SK-N-SH treated with all-trans-retinoic acid at 6 μM for 48 hours (cell line): Measurements from ENCODE around the gene CGB2.

ENCODE experiments used
- ATAC-seq: fragments of 200-7000 bp; cut with Tn5 transposase; 3 replicates; pipeline ENCODE4 v1.9.1; 2020; ENCODE audit warnings: mild to moderate bottlenecking, moderate library complexity
- ARNTL ChIP-seq: fragments of 450-650 bp; formaldehyde crosslinking; IDR thresholded peaks from 2 replicates; pipeline ENCODE4 v1.5.0; 2020; ENCODE audit warnings: low read depth, mild to moderate bottlenecking, moderate library complexity, borderline replicate concordance
- BACH2 ChIP-seq: fragments of 250-450 bp; sonication (Bioruptor Pico); IDR thresholded peaks from 2 replicates; pipeline ENCODE4 v1.9.0; 2021; ENCODE audit warnings: mild to moderate bottlenecking, borderline replicate concordance
- CSDC2 ChIP-seq: fragments of 250-450 bp; sonication (Bioruptor Pico); IDR thresholded peaks from 2 replicates; pipeline ENCODE4 v1.5.0; 2020; ENCODE audit warnings: mild to moderate bottlenecking, moderate library complexity
- ESRRG ChIP-seq: fragments of 250-450 bp; sonication (Bioruptor Pico); IDR thresholded peaks from 2 replicates; pipeline ENCODE4 v1.6.1; 2021; ENCODE audit warnings: mild to moderate bottlenecking
- GLIS3 ChIP-seq: fragments of 250-450 bp; sonication (Bioruptor Pico); IDR thresholded peaks from 2 replicates; pipeline ENCODE4 v1.5.0; 2020; ENCODE audit warnings: mild to moderate bottlenecking, moderate library complexity
- OSR1 ChIP-seq: fragments of 250-450 bp; sonication (Bioruptor Pico); IDR thresholded peaks from 2 replicates; pipeline ENCODE4 v1.8.0; 2022; ENCODE audit warnings: moderate library complexity, mild to moderate bottlenecking, inconsistent platforms
- PPARA ChIP-seq: fragments of 250-450 bp; sonication (Bioruptor Pico); IDR thresholded peaks from 2 replicates; pipeline ENCODE4 v1.5.0; 2020; ENCODE audit warnings: mild to moderate bottlenecking, borderline replicate concordance
- RARB ChIP-seq: fragments of 250-450 bp; sonication (Bioruptor Pico); IDR thresholded peaks from 2 replicates; pipeline ENCODE4 v1.8.0; 2021; ENCODE audit warnings: mild to moderate bottlenecking, moderate library complexity
- SNAI2 ChIP-seq: fragments of 250-450 bp; sonication (Bioruptor Pico); IDR thresholded peaks from 2 replicates; pipeline ENCODE4 v1.5.0; 2020; ENCODE audit warnings: mild to moderate bottlenecking, moderate library complexity
- TCF4 ChIP-seq: fragments of 250-450 bp; sonication (Bioruptor Pico); IDR thresholded peaks from 2 replicates; pipeline ENCODE4 v1.8.0; 2021; ENCODE audit warnings: mild to moderate bottlenecking, moderate library complexity, borderline replicate concordance
- TOX ChIP-seq: fragments of 250-450 bp; sonication (Bioruptor Pico); IDR thresholded peaks from 2 replicates; pipeline ENCODE4 v1.8.0; 2021; ENCODE audit warnings: mild to moderate bottlenecking, moderate library complexity, borderline replicate concordance
- ZC3H10 ChIP-seq: fragments of 250-450 bp; sonication (Bioruptor Pico); IDR thresholded peaks from 2 replicates; pipeline ENCODE4 v1.5.1; 2021; ENCODE audit warnings: mild to moderate bottlenecking, moderate library complexity
- ZFP3 ChIP-seq: fragments of 250-450 bp; sonication (Bioruptor Pico); IDR thresholded peaks from 2 replicates; pipeline ENCODE4 v1.5.0; 2020; ENCODE audit warnings: mild to moderate bottlenecking, moderate library complexity
- ZFP30 ChIP-seq: fragments of 450-650 bp; formaldehyde crosslinking; IDR thresholded peaks from 2 replicates; pipeline ENCODE4 v1.5.0; 2022; ENCODE audit warnings: mild to moderate bottlenecking, moderate library complexity
- ZNF70 ChIP-seq: fragments of 450-650 bp; formaldehyde crosslinking; IDR thresholded peaks from 2 replicates; pipeline ENCODE4 v1.5.0; 2020; ENCODE audit warnings: mild to moderate bottlenecking, moderate library complexity
- ZNF8 ChIP-seq: fragments of 450-650 bp; formaldehyde crosslinking; IDR thresholded peaks from 2 replicates; pipeline ENCODE4 v1.5.0; 2020; ENCODE audit warnings: mild to moderate bottlenecking, moderate library complexity
- TF ChIP-seq, protein P1 (sequence below): fragments of 250-450 bp; sonication (Bioruptor Pico); IDR thresholded peaks from 2 replicates; pipeline ENCODE4 v1.5.0; 2020; ENCODE audit warnings: mild to moderate bottlenecking, moderate library complexity
- TF ChIP-seq, protein P2 (sequence below): fragments of 250-450 bp; sonication (Bioruptor Pico); IDR thresholded peaks from 2 replicates; pipeline ENCODE4 v1.8.0; 2021; ENCODE audit warnings: low read depth, mild to moderate bottlenecking, moderate library complexity, borderline replicate concordance
- TF ChIP-seq, protein P3 (sequence below): fragments of 250-450 bp; sonication (Bioruptor Pico); IDR thresholded peaks from 2 replicates; pipeline ENCODE4 v1.8.0; 2020; ENCODE audit warnings: mild to moderate bottlenecking, moderate library complexity, borderline replicate concordance
- TF ChIP-seq, protein P4 (sequence below): fragments of 250-450 bp; sonication (Bioruptor Pico); IDR thresholded peaks from 2 replicates; pipeline ENCODE4 v1.5.1; 2021; ENCODE audit warnings: mild to moderate bottlenecking, moderate library complexity

CGB2 gene

DNA sequence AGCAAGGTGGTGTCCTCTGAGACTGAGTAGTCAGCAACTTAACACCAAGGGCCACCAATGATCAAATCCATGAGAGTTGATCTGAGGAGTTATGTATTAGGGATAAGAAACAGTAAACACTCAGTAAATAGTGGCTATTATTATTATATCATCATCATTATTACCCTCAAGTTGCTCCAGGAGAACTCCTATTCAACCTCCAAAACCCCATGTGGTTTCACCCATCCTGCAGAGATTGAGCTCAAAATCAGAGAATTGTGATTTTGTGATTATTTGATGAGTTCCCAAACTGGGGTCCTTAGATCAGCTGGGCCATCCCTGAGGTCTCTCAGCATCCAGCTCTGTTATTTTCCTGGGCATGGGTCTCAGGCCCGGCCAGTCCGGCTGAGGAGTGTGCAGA lies 29.3 kb downstream of the CGB2 start:
- TF ChIP-seq OSR1 (CRISPR knock-in tag) (no peak), ZFP3 (CRISPR knock-in tag) (peak; percentile 99)
- ATAC-seq = no peak

DNA sequence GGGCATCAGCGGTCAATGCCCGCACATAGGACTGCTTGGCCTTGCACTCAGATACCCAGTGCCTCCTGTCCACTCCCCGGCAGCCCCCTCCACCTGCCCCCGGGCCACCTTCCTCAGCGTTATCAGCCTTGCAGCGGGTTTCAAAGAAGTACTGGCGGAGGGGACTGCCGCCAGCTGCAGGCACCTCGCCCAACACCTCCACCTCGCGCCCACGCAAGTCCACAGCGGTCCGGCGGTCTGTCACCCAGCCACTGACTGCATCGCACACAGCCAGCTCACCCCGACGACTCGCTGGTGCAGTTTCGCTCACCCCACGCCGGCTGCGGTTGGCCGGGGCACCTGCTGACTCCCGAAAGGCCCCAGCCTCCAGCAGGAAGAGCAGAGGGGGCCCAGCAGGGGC lies 29.8 kb downstream of the CGB2 start:
- ATAC-seq = no peak
- no peak for TF ChIP-seq ZC3H10 (CRISPR knock-in tag)
- TF ChIP-seq BACH2 (CRISPR knock-in tag) = no peak
- no peak for TF ChIP-seq TCF4 (CRISPR knock-in tag)
- no peak for TF ChIP-seq ZFP30
- TF ChIP-seq, protein P1, sequence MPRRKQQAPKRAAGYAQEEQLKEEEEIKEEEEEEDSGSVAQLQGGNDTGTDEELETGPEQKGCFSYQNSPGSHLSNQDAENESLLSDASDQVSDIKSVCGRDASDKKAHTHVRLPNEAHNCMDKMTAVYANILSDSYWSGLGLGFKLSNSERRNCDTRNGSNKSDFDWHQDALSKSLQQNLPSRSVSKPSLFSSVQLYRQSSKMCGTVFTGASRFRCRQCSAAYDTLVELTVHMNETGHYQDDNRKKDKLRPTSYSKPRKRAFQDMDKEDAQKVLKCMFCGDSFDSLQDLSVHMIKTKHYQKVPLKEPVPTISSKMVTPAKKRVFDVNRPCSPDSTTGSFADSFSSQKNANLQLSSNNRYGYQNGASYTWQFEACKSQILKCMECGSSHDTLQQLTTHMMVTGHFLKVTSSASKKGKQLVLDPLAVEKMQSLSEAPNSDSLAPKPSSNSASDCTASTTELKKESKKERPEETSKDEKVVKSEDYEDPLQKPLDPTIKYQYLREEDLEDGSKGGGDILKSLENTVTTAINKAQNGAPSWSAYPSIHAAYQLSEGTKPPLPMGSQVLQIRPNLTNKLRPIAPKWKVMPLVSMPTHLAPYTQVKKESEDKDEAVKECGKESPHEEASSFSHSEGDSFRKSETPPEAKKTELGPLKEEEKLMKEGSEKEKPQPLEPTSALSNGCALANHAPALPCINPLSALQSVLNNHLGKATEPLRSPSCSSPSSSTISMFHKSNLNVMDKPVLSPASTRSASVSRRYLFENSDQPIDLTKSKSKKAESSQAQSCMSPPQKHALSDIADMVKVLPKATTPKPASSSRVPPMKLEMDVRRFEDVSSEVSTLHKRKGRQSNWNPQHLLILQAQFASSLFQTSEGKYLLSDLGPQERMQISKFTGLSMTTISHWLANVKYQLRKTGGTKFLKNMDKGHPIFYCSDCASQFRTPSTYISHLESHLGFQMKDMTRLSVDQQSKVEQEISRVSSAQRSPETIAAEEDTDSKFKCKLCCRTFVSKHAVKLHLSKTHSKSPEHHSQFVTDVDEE (CRISPR knock-in tag) = no peak
- no peak for TF ChIP-seq ZNF8 (CRISPR knock-in tag)
- TF ChIP-seq CSDC2 (CRISPR knock-in tag) = no peak
- no peak for TF ChIP-seq PPARA
- TF ChIP-seq, protein P2, sequence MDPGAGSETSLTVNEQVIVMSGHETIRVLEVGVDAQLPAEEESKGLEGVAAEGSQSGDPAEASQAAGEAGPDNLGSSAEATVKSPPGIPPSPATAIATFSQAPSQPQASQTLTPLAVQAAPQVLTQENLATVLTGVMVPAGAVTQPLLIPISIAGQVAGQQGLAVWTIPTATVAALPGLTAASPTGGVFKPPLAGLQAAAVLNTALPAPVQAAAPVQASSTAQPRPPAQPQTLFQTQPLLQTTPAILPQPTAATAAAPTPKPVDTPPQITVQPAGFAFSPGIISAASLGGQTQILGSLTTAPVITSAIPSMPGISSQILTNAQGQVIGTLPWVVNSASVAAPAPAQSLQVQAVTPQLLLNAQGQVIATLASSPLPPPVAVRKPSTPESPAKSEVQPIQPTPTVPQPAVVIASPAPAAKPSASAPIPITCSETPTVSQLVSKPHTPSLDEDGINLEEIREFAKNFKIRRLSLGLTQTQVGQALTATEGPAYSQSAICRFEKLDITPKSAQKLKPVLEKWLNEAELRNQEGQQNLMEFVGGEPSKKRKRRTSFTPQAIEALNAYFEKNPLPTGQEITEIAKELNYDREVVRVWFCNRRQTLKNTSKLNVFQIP (CRISPR knock-in tag) = no peak
- no peak for TF ChIP-seq ZFP3 (CRISPR knock-in tag)
- TF ChIP-seq GLIS3 (CRISPR knock-in tag) = no peak
- TF ChIP-seq, protein P3, sequence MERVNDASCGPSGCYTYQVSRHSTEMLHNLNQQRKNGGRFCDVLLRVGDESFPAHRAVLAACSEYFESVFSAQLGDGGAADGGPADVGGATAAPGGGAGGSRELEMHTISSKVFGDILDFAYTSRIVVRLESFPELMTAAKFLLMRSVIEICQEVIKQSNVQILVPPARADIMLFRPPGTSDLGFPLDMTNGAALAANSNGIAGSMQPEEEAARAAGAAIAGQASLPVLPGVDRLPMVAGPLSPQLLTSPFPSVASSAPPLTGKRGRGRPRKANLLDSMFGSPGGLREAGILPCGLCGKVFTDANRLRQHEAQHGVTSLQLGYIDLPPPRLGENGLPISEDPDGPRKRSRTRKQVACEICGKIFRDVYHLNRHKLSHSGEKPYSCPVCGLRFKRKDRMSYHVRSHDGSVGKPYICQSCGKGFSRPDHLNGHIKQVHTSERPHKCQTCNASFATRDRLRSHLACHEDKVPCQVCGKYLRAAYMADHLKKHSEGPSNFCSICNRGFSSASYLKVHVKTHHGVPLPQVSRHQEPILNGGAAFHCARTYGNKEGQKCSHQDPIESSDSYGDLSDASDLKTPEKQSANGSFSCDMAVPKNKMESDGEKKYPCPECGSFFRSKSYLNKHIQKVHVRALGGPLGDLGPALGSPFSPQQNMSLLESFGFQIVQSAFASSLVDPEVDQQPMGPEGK (CRISPR knock-in tag) = no peak
- TF ChIP-seq ZNF70 (CRISPR knock-in tag) = no peak
- TF ChIP-seq, protein P4, sequence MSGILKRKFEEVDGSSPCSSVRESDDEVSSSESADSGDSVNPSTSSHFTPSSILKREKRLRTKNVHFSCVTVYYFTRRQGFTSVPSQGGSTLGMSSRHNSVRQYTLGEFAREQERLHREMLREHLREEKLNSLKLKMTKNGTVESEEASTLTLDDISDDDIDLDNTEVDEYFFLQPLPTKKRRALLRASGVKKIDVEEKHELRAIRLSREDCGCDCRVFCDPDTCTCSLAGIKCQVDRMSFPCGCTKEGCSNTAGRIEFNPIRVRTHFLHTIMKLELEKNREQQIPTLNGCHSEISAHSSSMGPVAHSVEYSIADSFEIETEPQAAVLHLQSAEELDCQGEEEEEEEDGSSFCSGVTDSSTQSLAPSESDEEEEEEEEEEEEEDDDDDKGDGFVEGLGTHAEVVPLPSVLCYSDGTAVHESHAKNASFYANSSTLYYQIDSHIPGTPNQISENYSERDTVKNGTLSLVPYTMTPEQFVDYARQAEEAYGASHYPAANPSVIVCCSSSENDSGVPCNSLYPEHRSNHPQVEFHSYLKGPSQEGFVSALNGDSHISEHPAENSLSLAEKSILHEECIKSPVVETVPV (CRISPR knock-in tag) = no peak
- TF ChIP-seq TOX = no peak
- no peak for TF ChIP-seq RARB (CRISPR knock-in tag)
- TF ChIP-seq ARNTL = no peak
- no peak for TF ChIP-seq SNAI2 (CRISPR knock-in tag)

DNA sequence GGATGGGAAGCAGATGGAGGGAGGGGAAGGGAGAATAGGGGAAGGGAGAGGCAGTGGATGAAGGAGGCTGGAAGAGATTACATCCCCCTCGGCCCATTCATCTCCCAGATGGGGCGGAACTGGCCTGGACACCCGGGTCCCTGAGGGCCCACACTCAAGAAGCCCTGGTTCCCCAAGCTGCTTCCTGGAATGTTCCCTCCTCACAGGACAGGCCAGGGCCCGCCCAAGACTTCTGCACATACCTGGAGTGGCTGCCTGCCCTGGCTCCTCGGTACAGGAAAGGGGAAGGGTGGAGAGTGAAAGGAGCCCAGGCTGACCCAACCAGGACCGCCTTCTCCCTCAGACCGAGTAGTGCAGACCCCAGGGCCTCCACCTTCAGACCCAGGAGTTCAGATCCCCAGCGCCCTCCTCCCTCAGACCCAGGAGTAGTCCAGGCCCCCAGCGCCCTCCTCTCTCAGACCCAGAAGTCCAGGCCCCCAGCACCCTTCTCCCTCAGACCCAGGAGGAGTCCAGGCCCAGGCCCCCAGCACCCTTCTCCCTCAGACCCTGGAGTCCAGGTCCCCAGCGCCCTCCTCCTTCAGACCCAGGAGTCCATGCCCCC lies 32.4 kb downstream of the CGB2 start:
- TF ChIP-seq SNAI2 (CRISPR knock-in tag) = no peak
- no peak for TF ChIP-seq ESRRG (CRISPR knock-in tag)
- TF ChIP-seq ZC3H10 (CRISPR knock-in tag) = no peak
- TF ChIP-seq, protein P2 (CRISPR knock-in tag) = no peak
- no peak for TF ChIP-seq OSR1 (CRISPR knock-in tag)
- peak; percentile 23 for ATAC-seq
